NCI-H510A (cell line): ENCODE results near the gene UGT1A1.

Experiments
- DNase-seq: peaks from one replicate; lab custom pipeline; 2025; lab: John Stamatoyannopoulos, UW

Gene UGT1A1

GRCh38 chr2:233817361-233817911 lies 57.4 kb downstream of the UGT1A1 start:
- no peak for DNase-seq

DNA sequence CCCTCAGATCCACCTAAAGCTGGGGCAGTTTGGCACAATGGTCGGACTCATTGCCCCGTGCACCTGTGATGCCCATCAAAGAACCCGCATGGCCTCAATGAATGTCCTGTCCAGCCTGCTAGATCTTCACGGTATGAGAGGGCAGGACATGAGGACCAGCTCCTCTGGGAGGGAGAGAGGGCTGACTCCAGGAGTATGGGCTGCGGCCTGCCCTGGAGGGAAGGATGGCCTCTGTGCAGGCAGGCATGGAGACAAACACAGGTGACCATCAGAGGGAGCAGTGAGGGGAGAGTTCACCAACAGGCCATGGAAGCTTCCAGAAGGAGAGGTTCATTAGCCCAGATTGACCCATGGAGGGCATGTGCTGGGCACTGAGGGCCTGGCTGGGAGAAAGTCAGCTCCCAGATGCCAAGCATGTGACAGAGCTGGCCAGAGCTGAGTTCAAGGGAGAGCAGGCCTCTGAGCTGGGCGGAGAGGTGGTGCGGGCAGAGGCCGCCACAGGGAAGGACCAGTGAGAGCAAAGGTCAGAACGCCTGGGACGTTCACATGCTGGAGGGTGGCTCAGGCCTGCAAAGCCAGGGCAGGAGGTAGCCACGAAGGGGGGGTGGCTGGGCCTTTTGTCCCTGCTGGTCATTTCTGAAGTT lies 58.0 kb downstream of the UGT1A1 start:
- DNase-seq = no peak

- DNase-seq = no peak
These were observed 58.9 kb downstream of the UGT1A1 start for GRCh38 chr2:233818639-233819621.

GRCh38 chr2:233819884-233820773 lies 60.1 kb downstream of the UGT1A1 start:
- no peak for DNase-seq

DNA sequence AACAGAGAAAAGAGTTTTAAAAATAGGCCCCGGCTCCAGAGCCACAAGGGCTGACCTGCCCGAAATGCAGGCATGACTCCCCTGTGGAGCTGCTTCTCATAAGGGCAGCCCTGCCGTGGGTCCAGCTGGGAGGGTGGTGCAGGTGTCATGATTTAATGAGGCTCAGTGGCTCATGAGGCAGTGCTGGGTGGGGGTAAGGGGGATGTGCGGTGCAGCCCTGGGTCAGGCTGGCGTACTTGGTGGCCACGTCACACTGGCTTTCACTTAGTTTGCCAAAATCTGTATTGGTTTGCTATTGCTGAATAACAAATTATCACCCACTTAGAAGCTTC lies 60.7 kb downstream of the UGT1A1 start:
- no peak for DNase-seq

DNA sequence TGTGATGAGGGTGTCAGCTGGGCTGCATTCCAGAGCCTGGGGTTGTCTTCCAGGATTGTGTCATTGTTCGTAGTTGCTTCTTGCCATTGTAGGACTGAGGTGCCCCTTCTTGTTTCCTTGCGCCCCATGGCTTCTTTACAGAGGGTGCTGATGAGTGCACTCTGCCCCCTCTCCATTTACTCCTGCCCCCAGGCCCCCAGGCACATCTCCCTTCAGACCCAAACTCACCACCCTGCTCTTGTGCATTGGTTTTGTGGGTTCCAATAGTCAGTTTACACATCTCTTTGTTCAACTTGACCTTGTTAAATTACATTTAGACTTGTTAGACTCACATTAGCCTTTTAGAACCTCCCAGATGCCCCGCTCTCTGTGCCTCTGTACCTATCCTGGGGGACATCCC lies 61.1 kb downstream of the UGT1A1 start:
- no peak for DNase-seq

GRCh38 chr2:233821709-233822100 lies 61.6 kb downstream of the UGT1A1 start:
- no peak for DNase-seq

GRCh38 chr2:233822101-233822771 lies 62.2 kb downstream of the UGT1A1 start:
- DNase-seq = no peak
